Gastrocnemius medialis (tissue), 4 donors: ENCODE data around the gene B3GNT4. TPM values are rescaled to one million over a fixed set of nuclear protein-coding genes. Genes with fewer than 3 reads are reported as not detected.
A peak's percentile ranks its signal among the peaks of the same experiment; 100 is the strongest.

Experiments
- ATAC-seq, 2 donors: fragments of 150-250 bp; one replicate each; pipeline ENCODE4 v1.9.1; 2016
- DNase-seq, 2 donors: peaks; one replicate each; pipeline ENCODE4 v3.0.0-alpha.2; 2019
- H3K27ac ChIP-seq, 4 donors: fragments of 200-600 bp; sonication (generic); 1 replicate in 1 of 4; 2 replicates in 3 of 4; pipeline ENCODE4 v1.5.1; 2016 to 2018; ENCODE audit warnings: mild to moderate bottlenecking in 2 of 4, moderate library complexity in 1 of 4
- H3K27me3 ChIP-seq, 3 donors: fragments of 200-600 bp; sonication (generic) in 2 of 3; 1 replicate in 1 of 3; 2 replicates in 2 of 3; pipeline versions ENCODE4 v1.5.1 to v1.6.0; 2016 to 2019; ENCODE audit warnings: mild to moderate bottlenecking in 1 of 3, moderate library complexity in 1 of 3
- H3K36me3 ChIP-seq, 2 donors: fragments of 200-600 bp; sonication (generic) in 1 of 2; one replicate each; pipeline ENCODE4 v1.5.1; 2017 to 2018
- H3K4me1 ChIP-seq, 2 donors: fragments of 200-600 bp; sonication (generic) in 1 of 2; one replicate each; pipeline ENCODE4 v1.5.1; 2016 to 2017; ENCODE audit warnings: mild to moderate bottlenecking in 2 of 2
- H3K4me3 ChIP-seq, 4 donors: fragments of 200-600 bp; sonication (generic) in 3 of 4; 1 replicate in 1 of 4; 2 replicates in 3 of 4; pipeline ENCODE4 v1.5.1; 2016 to 2019; ENCODE audit warnings: mild to moderate bottlenecking in 2 of 4
- H3K9me3 ChIP-seq, 3 donors: fragments of 200-600 bp; sonication (generic) in 2 of 3; 1 replicate in 1 of 3; 2 replicates in 2 of 3; pipeline ENCODE4 v1.5.1; 2016 to 2019
- POLR2A ChIP-seq, 2 donors: fragments of 450-650 bp; IDR thresholded peaks; one replicate each; pipeline ENCODE4 v1.6.1; 2017; ENCODE audit warnings: antibody characterized with exemption in 2 of 2, mild to moderate bottlenecking in 2 of 2, moderate library complexity in 2 of 2
- in situ Hi-C, 4 donors: fragments of 200-750 bp; cut with MboI; loops; one replicate each; pipeline versions ENCODE4 v1.15.0 to v1.8.0; 2017; ENCODE audit warnings: low sequenced_read_pairs in 4 of 4
- intact Hi-C: fragments of 100-400 bp; cut with DNase I; formaldehyde crosslinking; loops from one replicate; pipeline ENCODE4 v1.15.1; 2023; ENCODE audit warnings: low total_unique reads
- total RNA-seq, 4 donors: library from RNA; depleted of rRNA; stranded (reverse); fragments of >200 nt; gene quantifications; one replicate each; pipeline versions ENCODE4 v1.1.0 to v1.2.3, GENCODE V29; 2016
- TF ChIP-seq, protein P1 (sequence below), 5 experiments: fragments of 450-650 bp in 3 of 5; fragments of 200-600 bp in 2 of 5; sonication (generic) in 2 of 5; IDR thresholded peaks in 4 of 5; conservative IDR thresholded peaks in 1 of 5; 1 replicate in 4 of 5; 2 replicates in 1 of 5; pipeline ENCODE4 v1.5.1; 2016 to 2019; ENCODE audit warnings: antibody characterized with exemption in 5 of 5, mild to moderate bottlenecking in 3 of 5, moderate library complexity in 3 of 5

B3GNT4 gene
- total RNA-seq, 4 donors from 2014 or later, result not detected

DNA sequence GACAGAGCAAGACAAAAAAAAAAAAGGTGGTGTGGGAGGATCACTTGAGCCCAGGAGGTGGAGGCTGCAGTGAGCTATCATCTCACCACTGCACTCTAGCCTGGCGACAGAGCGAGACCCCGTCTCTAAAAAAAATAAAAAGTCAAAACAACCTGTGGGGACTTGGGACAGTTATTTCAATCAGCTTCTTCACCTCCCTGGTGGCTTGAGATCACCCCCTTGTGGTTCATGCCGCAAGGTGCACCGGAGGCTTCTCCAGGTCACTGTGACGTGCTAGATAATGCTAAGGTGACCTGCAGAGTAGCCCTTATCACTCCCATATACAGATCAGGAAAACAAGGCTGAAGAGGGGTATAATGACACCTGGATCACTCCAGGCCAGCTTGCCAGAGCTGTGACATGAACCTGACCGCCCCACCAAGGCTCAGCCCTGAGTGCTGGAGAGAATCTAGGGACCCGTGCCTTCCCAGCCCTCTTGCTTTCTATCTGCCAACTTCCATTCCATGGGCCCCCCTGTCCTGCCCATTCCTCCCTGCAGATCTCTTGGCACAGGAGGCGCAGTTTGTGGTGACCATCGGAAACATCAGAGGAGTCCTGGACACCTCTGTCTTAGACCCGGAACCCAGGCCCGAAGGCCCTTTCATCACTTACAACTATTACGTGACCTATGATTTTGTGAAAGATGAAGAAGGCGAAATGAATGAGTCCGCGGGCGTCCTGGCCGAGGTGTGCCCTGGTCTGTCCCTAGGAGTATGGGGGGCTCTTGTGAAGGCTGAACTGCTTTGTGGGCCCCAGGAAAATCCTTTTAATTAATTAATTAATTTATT, 12.5 kb upstream of the B3GNT4 start:
- H3K4me1 ChIP-seq, result no peaks in the 10 kb centered on the region
- intact Hi-C loops, result loop anchor here (1.0 to 10.0 kb wide), 3 partner anchors 60 to 276 kb away; partner anchors contain the start of gene CFAP251
- no peak for TF ChIP-seq POLR2A (IDR thresholded peaks at IDR 0.05)
- TF ChIP-seq, protein P1, sequence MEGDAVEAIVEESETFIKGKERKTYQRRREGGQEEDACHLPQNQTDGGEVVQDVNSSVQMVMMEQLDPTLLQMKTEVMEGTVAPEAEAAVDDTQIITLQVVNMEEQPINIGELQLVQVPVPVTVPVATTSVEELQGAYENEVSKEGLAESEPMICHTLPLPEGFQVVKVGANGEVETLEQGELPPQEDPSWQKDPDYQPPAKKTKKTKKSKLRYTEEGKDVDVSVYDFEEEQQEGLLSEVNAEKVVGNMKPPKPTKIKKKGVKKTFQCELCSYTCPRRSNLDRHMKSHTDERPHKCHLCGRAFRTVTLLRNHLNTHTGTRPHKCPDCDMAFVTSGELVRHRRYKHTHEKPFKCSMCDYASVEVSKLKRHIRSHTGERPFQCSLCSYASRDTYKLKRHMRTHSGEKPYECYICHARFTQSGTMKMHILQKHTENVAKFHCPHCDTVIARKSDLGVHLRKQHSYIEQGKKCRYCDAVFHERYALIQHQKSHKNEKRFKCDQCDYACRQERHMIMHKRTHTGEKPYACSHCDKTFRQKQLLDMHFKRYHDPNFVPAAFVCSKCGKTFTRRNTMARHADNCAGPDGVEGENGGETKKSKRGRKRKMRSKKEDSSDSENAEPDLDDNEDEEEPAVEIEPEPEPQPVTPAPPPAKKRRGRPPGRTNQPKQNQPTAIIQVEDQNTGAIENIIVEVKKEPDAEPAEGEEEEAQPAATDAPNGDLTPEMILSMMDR (IDR thresholded peaks at IDR 0.05 in 4 of 5, conservative IDR thresholded peaks at IDR 0.05 in 1 of 5), result peak; percentile 55 to 82 (median 77)
- H3K4me3 ChIP-seq, result no peak overlapping the region
- ATAC-seq, result peak; percentile 75 to 93
- no peaks in the 10 kb centered on the region for H3K9me3 ChIP-seq
- DNase-seq, result peak; percentile 27 to 63
- in situ Hi-C loops, result loop anchor here in 1 of 4 donors (10.0 kb wide), 2 partner anchors 56 to 146 kb away; no protein-coding TSS in a partner anchor
- no peaks in the 10 kb centered on the region for H3K27me3 ChIP-seq
- H3K27ac ChIP-seq, result no peak overlapping the region
- H3K36me3 ChIP-seq, result no peaks in the 10 kb centered on the region

DNA sequence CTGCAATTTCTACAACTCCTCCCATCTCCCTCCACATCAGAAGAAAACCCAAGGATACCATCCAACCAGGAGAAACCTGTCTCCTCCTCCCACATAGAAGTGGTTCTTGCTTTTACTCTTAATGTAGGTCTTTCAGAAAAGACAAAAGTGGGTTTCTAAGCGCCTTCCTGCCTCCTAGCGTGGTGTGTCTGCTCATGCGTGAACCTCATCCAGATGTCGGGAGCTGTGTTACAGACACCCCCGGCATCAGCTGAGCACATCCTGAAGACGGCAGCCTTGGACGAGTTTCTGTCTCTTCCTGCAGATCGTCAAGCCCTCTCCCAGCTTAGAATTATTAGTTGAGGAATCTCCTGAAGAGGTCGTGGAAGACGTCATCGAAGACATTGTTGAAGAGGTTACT, 11.1 kb upstream of the B3GNT4 start:
- intact Hi-C loops (loop anchor here (10.0 kb wide), 1 partner anchor 278 kb away; the partner anchor contains the start of gene CFAP251), in situ Hi-C loops (loop anchor here in 1 of 4 donors (10.0 kb wide), 2 partner anchors 58 to 148 kb away; no protein-coding TSS in a partner anchor)
- H3K4me3 ChIP-seq, result no peak overlapping the region
- H3K36me3 ChIP-seq, result no peaks in the 10 kb centered on the region
- H3K27ac ChIP-seq, result no peak overlapping the region
- TF ChIP-seq, protein P1 (IDR thresholded peaks at IDR 0.05 in 4 of 5, conservative IDR thresholded peaks at IDR 0.05 in 1 of 5), result no peak
- no peak for TF ChIP-seq POLR2A (IDR thresholded peaks at IDR 0.05)
- H3K9me3 ChIP-seq, result no peaks in the 10 kb centered on the region
- no peak for DNase-seq
- H3K4me1 ChIP-seq, result no peaks in the 10 kb centered on the region
- H3K27me3 ChIP-seq, result no peaks in the 10 kb centered on the region
- ATAC-seq, result no peak

DNA sequence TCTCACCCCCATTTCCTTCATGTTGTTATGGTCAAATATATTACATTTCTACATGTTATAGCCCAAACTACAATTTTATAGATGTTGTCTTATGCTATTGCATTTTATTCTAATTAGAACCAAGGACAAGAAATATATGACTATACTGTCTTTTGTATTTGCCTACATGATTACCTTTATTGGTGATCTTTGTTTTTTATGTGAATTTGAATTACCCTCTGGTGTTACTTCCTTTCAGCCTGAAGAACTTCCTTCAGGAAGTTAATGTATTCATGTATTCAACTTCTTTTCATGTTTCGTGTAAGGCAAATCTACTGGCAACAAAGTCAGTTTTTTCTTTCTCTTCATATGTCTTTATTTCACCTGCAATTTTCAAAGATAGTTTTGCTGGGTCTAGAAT, 8.7 kb upstream of the B3GNT4 start:
- intact Hi-C loops, result loop anchor here (10.0 kb wide), 1 partner anchor 280 kb away; the partner anchor contains the start of gene CFAP251
- TF ChIP-seq, protein P1 (IDR thresholded peaks at IDR 0.05 in 4 of 5, conservative IDR thresholded peaks at IDR 0.05 in 1 of 5), result no peak
- no peak for TF ChIP-seq POLR2A (IDR thresholded peaks at IDR 0.05)
- H3K27me3 ChIP-seq, result peaks cover 2 to 5% (median 4%) of the 10 kb centered on the region in 3 donors
- DNase-seq, result no peak
- no peaks in the 10 kb centered on the region for H3K36me3 ChIP-seq
- no peaks in the 10 kb centered on the region for H3K4me1 ChIP-seq
- in situ Hi-C loops, result loop anchor here in 1 of 4 donors (10.0 kb wide), 2 partner anchors 60 to 150 kb away; no protein-coding TSS in a partner anchor
- no peak overlapping the region for H3K27ac ChIP-seq
- H3K9me3 ChIP-seq, result no peaks in the 10 kb centered on the region
- ATAC-seq, result no peak
- no peak overlapping the region for H3K4me3 ChIP-seq

DNA sequence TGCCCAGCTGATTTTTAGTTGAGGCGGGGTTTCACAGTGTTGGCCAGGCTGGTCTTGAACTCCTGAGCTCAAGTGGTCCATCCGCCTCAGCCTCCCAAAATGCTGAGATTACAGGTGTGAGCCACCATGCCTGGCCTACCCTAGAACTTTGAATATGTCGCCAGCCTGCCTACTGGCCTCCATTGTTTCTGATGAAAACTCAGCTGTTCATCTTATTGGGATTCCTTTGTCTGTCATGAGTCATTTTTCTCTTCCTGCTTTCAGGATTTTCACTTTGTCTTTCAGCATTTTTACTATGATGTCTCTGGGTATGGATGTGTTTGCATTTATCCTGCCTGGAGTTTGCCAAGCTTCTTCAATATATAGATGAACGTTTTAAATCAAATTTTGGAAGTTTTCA, 8.1 kb upstream of the B3GNT4 start:
- no peaks in the 10 kb centered on the region for H3K9me3 ChIP-seq
- peaks cover 4 to 8% (median 8%) of the 10 kb centered on the region in 3 donors for H3K27me3 ChIP-seq
- no peak for TF ChIP-seq POLR2A (IDR thresholded peaks at IDR 0.05)
- TF ChIP-seq, protein P1 (IDR thresholded peaks at IDR 0.05 in 4 of 5, conservative IDR thresholded peaks at IDR 0.05 in 1 of 5), result no peak
- intact Hi-C loops, result loop anchor here (10.0 kb wide), 1 partner anchor 281 kb away; the partner anchor contains the start of gene CFAP251
- ATAC-seq (no peak), DNase-seq (no peak)
- H3K4me1 ChIP-seq, result no peaks in the 10 kb centered on the region
- no peaks in the 10 kb centered on the region for H3K36me3 ChIP-seq
- in situ Hi-C loops, result loop anchor here in 1 of 4 donors (10.0 kb wide), 2 partner anchors 61 to 151 kb away; no protein-coding TSS in a partner anchor
- H3K4me3 ChIP-seq, result no peak overlapping the region
- H3K27ac ChIP-seq, result no peak overlapping the region
